WTC11 (cell line): ENCODE data around the gene FBF1. TPM values are rescaled to one million over a fixed set of nuclear protein-coding genes. Genes with fewer than 3 reads are reported as not detected.

Experiments used
- ATAC-seq: fragments of 200-7000 bp; cut with Tn5 transposase; 2 replicates; pipeline ENCODE4 v1.10.0; 2021; ENCODE audit warnings: mild to moderate bottlenecking, moderate library complexity
- CTCF ChIA-PET: fragments of 300-600 bp; sonication (Branson Sonifier 250); formaldehyde crosslinking; loops from one replicate; lab custom pipeline; 2021; ENCODE audit warnings: antibody characterized with exemption; lab: Charles Lee
- POLR2A ChIA-PET: fragments of 350-600 bp; sonication (Branson Sonifier 250); formaldehyde crosslinking; loops from one replicate; lab custom pipeline; 2021; ENCODE audit warnings: antibody characterized with exemption; lab: Charles Lee
- DNase-seq: peaks from one replicate; pipeline ENCODE4 v3.0.0; 2021; ENCODE audit warnings: low spot score
- H3K27ac Mint-ChIP-seq: 2 replicates; pipeline ENCODE4 v1.8.0; 2021; ENCODE audit warnings: mixed read lengths
- H3K27me3 Mint-ChIP-seq: 2 replicates; pipeline ENCODE4 v1.8.0; 2021; ENCODE audit warnings: low read depth, mild to moderate bottlenecking, moderate library complexity, mixed read lengths
- H3K36me3 Mint-ChIP-seq: 2 replicates; pipeline ENCODE4 v1.8.0; 2021; ENCODE audit warnings: mixed read lengths
- H3K4me1 Mint-ChIP-seq: 2 replicates; pipeline ENCODE4 v1.8.0; 2022; ENCODE audit warnings: mixed read lengths
- H3K4me3 Mint-ChIP-seq: 2 replicates; pipeline ENCODE4 v1.8.0; 2021; ENCODE audit warnings: mild to moderate bottlenecking, moderate library complexity, mixed read lengths
- H3K9me3 Mint-ChIP-seq: 2 replicates; pipeline ENCODE4 v1.8.0; 2021; ENCODE audit warnings: mixed read lengths
- CREM ChIP-seq: sonication (generic); formaldehyde crosslinking; IDR thresholded peaks from 2 replicates; pipeline ENCODE4 v1.8.1; 2022; ENCODE audit warnings: mild to moderate bottlenecking, missing genetic modification reagents, moderate library complexity
- GABPB1 ChIP-seq: sonication (generic); formaldehyde crosslinking; IDR thresholded peaks from 2 replicates; pipeline ENCODE4 v1.8.1; 2023; ENCODE audit warnings: mild to moderate bottlenecking, missing genetic modification reagents
- IRF2 ChIP-seq: sonication (generic); formaldehyde crosslinking; IDR thresholded peaks from 2 replicates; pipeline ENCODE4 v1.8.0; 2022; ENCODE audit warnings: low read depth, missing genetic modification reagents, borderline replicate concordance
- JUN ChIP-seq: sonication (generic); formaldehyde crosslinking; IDR thresholded peaks from 2 replicates; pipeline ENCODE4 v1.8.0; 2023; ENCODE audit warnings: mild to moderate bottlenecking, missing genetic modification reagents
- SMAD3 ChIP-seq: sonication (generic); formaldehyde crosslinking; IDR thresholded peaks from 2 replicates; pipeline ENCODE4 v1.8.0; 2022; ENCODE audit warnings: missing genetic modification reagents, mild to moderate bottlenecking, borderline replicate concordance
- TEAD4 ChIP-seq: sonication (generic); formaldehyde crosslinking; IDR thresholded peaks from 2 replicates; pipeline ENCODE4 v1.8.0; 2022; ENCODE audit warnings: mild to moderate bottlenecking, missing genetic modification reagents
- ZBTB21 ChIP-seq: sonication (generic); formaldehyde crosslinking; IDR thresholded peaks from 2 replicates; pipeline ENCODE4 v1.8.1; 2023; ENCODE audit warnings: mild to moderate bottlenecking, missing genetic modification reagents, borderline replicate concordance
- ZNF671 ChIP-seq: fragments of 250-450 bp; sonication (Bioruptor Pico); IDR thresholded peaks from 2 replicates; pipeline ENCODE4 v1.8.0; 2021; ENCODE audit warnings: mild to moderate bottlenecking
- total RNA-seq: library from RNA; stranded (reverse); gene quantifications from 3 replicates; pipeline ENCODE4 v1.2.3, GENCODE V29; 2021
- TF ChIP-seq, protein P1 (sequence below): sonication (generic); formaldehyde crosslinking; IDR thresholded peaks from 2 replicates; pipeline ENCODE4 v1.8.1; 2022; ENCODE audit warnings: low read depth, missing genetic modification reagents, borderline replicate concordance
- TF ChIP-seq, protein P2 (sequence below): fragments of 250-450 bp; sonication (Bioruptor Pico); conservative IDR thresholded peaks from 2 replicates; pipeline ENCODE4 v1.9.0; 2021; ENCODE audit warnings: mild to moderate bottlenecking
- TF ChIP-seq, protein P3 (sequence below): fragments of 250-450 bp; sonication (Bioruptor Pico); IDR thresholded peaks from 2 replicates; pipeline ENCODE4 v1.8.0; 2021; ENCODE audit warnings: mild to moderate bottlenecking
- TF ChIP-seq, protein P4 (sequence below): sonication (generic); formaldehyde crosslinking; IDR thresholded peaks from 2 replicates; pipeline ENCODE4 v1.8.1; 2023; ENCODE audit warnings: mild to moderate bottlenecking, missing genetic modification reagents, borderline replicate concordance
- TF ChIP-seq, protein P5 (sequence below): sonication (generic); formaldehyde crosslinking; IDR thresholded peaks from 2 replicates; pipeline ENCODE4 v1.8.0; 2023; ENCODE audit warnings: missing genetic modification reagents, mild to moderate bottlenecking, borderline replicate concordance
- TF ChIP-seq, protein P6 (sequence below): sonication (generic); formaldehyde crosslinking; IDR thresholded peaks from 2 replicates; pipeline ENCODE4 v1.8.0; 2022; ENCODE audit warnings: missing genetic modification reagents
- TF ChIP-seq, protein P7 (sequence below): fragments of 250-450 bp; sonication (Bioruptor Pico); IDR thresholded peaks from 2 replicates; pipeline ENCODE4 v1.9.0; 2021; ENCODE audit warnings: mild to moderate bottlenecking

Gene FBF1
- total RNA-seq, 1 experiment from 2014 or later, result 19.8 TPM

DNA sequence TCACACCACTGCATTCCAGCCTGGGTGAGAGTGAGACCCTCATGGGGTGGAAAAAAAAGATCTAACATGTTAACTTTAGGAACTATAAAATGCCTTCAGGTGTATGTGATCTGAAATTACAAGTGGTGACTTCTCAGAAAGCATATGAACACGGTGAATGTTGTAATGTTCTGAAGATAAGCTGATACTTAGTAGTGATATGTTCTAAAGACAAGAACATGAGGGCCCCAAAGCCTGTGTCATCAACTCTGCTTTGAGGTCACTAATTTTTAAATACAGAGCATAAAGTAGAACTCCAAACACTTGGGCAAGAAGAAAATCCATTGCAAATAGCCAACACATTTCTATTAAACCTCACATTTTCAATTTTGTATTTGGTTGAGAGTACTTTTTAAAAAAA lies 2.6 kb upstream of the FBF1 start (continued):
- TF ChIP-seq SMAD3 (CRISPR knock-in tag) (no peak), GABPB1 (CRISPR knock-in tag) (no peak), ZNF671 (no peak)
- TF ChIP-seq, protein P1, sequence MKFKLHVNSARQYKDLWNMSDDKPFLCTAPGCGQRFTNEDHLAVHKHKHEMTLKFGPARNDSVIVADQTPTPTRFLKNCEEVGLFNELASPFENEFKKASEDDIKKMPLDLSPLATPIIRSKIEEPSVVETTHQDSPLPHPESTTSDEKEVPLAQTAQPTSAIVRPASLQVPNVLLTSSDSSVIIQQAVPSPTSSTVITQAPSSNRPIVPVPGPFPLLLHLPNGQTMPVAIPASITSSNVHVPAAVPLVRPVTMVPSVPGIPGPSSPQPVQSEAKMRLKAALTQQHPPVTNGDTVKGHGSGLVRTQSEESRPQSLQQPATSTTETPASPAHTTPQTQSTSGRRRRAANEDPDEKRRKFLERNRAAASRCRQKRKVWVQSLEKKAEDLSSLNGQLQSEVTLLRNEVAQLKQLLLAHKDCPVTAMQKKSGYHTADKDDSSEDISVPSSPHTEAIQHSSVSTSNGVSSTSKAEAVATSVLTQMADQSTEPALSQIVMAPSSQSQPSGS, result no peak

DNA sequence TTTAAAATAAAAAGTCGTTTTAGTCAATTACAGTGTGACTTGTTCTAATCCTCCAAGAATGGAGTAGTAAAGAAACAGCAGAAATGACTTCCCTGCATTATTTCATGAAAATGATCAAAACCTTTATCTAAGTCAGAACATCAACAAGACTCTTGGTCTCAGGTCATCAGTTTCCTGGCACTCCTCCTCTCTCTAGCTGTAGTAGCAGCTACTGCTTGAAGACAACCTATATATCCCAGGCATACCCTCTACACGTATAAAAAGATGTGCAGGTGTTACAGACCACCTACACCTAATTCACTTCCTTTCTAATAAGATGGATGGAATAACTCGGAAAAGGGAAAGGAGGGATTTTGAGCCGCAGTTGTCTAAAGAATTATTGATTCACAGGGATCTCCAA lies 1.6 kb upstream of the FBF1 start:
- H3K4me3 Mint-ChIP-seq, result no peak overlapping the region
- TF ChIP-seq, protein P1, result no peak
- TF ChIP-seq ZBTB21 (CRISPR knock-in tag), result no peak
- TF ChIP-seq, protein P2, sequence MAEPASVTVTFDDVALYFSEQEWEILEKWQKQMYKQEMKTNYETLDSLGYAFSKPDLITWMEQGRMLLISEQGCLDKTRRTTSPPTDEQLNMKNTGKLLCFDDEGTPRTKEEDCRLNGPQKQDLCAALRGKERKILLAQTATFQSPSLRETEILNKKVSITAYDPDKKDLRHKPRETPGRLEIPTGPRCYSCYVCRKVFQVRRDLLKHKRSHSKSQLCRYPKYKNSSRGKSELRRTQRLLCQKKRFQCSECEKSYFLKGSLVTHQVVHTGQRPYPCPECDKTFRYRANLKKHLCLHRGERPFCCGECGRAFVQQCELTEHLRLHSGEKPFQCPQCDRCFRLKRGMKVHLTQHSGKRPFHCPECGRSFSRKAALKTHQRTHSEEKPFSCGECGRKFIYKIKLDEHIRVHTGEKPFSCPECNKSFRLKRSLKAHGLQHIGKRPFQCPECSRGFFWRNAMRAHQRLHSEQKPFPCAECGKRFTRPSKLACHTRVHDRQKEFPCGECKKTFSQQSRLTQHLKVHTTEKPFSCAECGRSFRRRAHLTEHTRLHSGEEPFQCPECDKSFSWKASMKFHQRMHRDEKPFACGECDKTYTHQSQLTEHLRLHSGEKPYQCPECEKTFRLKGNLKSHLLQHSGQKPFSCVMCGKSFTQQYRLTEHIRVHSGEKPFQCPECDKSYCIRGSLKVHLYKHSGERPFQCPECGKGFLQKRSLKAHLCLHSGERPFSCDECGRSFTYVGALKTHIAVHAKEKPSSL, result no peak
- TF ChIP-seq, protein P3, sequence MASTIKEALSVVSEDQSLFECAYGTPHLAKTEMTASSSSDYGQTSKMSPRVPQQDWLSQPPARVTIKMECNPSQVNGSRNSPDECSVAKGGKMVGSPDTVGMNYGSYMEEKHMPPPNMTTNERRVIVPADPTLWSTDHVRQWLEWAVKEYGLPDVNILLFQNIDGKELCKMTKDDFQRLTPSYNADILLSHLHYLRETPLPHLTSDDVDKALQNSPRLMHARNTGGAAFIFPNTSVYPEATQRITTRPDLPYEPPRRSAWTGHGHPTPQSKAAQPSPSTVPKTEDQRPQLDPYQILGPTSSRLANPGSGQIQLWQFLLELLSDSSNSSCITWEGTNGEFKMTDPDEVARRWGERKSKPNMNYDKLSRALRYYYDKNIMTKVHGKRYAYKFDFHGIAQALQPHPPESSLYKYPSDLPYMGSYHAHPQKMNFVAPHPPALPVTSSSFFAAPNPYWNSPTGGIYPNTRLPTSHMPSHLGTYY (CRISPR knock-in tag), result no peak
- TF ChIP-seq, protein P4, sequence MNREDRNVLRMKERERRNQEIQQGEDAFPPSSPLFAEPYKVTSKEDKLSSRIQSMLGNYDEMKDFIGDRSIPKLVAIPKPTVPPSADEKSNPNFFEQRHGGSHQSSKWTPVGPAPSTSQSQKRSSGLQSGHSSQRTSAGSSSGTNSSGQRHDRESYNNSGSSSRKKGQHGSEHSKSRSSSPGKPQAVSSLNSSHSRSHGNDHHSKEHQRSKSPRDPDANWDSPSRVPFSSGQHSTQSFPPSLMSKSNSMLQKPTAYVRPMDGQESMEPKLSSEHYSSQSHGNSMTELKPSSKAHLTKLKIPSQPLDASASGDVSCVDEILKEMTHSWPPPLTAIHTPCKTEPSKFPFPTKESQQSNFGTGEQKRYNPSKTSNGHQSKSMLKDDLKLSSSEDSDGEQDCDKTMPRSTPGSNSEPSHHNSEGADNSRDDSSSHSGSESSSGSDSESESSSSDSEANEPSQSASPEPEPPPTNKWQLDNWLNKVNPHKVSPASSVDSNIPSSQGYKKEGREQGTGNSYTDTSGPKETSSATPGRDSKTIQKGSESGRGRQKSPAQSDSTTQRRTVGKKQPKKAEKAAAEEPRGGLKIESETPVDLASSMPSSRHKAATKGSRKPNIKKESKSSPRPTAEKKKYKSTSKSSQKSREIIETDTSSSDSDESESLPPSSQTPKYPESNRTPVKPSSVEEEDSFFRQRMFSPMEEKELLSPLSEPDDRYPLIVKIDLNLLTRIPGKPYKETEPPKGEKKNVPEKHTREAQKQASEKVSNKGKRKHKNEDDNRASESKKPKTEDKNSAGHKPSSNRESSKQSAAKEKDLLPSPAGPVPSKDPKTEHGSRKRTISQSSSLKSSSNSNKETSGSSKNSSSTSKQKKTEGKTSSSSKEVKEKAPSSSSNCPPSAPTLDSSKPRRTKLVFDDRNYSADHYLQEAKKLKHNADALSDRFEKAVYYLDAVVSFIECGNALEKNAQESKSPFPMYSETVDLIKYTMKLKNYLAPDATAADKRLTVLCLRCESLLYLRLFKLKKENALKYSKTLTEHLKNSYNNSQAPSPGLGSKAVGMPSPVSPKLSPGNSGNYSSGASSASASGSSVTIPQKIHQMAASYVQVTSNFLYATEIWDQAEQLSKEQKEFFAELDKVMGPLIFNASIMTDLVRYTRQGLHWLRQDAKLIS (CRISPR knock-in tag), result no peak
- TF ChIP-seq ZNF671, result no peak
- TF ChIP-seq, protein P5, sequence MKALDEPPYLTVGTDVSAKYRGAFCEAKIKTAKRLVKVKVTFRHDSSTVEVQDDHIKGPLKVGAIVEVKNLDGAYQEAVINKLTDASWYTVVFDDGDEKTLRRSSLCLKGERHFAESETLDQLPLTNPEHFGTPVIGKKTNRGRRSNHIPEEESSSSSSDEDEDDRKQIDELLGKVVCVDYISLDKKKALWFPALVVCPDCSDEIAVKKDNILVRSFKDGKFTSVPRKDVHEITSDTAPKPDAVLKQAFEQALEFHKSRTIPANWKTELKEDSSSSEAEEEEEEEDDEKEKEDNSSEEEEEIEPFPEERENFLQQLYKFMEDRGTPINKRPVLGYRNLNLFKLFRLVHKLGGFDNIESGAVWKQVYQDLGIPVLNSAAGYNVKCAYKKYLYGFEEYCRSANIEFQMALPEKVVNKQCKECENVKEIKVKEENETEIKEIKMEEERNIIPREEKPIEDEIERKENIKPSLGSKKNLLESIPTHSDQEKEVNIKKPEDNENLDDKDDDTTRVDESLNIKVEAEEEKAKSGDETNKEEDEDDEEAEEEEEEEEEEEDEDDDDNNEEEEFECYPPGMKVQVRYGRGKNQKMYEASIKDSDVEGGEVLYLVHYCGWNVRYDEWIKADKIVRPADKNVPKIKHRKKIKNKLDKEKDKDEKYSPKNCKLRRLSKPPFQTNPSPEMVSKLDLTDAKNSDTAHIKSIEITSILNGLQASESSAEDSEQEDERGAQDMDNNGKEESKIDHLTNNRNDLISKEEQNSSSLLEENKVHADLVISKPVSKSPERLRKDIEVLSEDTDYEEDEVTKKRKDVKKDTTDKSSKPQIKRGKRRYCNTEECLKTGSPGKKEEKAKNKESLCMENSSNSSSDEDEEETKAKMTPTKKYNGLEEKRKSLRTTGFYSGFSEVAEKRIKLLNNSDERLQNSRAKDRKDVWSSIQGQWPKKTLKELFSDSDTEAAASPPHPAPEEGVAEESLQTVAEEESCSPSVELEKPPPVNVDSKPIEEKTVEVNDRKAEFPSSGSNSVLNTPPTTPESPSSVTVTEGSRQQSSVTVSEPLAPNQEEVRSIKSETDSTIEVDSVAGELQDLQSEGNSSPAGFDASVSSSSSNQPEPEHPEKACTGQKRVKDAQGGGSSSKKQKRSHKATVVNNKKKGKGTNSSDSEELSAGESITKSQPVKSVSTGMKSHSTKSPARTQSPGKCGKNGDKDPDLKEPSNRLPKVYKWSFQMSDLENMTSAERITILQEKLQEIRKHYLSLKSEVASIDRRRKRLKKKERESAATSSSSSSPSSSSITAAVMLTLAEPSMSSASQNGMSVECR (CRISPR knock-in tag), result no peak
- TF ChIP-seq, protein P6, sequence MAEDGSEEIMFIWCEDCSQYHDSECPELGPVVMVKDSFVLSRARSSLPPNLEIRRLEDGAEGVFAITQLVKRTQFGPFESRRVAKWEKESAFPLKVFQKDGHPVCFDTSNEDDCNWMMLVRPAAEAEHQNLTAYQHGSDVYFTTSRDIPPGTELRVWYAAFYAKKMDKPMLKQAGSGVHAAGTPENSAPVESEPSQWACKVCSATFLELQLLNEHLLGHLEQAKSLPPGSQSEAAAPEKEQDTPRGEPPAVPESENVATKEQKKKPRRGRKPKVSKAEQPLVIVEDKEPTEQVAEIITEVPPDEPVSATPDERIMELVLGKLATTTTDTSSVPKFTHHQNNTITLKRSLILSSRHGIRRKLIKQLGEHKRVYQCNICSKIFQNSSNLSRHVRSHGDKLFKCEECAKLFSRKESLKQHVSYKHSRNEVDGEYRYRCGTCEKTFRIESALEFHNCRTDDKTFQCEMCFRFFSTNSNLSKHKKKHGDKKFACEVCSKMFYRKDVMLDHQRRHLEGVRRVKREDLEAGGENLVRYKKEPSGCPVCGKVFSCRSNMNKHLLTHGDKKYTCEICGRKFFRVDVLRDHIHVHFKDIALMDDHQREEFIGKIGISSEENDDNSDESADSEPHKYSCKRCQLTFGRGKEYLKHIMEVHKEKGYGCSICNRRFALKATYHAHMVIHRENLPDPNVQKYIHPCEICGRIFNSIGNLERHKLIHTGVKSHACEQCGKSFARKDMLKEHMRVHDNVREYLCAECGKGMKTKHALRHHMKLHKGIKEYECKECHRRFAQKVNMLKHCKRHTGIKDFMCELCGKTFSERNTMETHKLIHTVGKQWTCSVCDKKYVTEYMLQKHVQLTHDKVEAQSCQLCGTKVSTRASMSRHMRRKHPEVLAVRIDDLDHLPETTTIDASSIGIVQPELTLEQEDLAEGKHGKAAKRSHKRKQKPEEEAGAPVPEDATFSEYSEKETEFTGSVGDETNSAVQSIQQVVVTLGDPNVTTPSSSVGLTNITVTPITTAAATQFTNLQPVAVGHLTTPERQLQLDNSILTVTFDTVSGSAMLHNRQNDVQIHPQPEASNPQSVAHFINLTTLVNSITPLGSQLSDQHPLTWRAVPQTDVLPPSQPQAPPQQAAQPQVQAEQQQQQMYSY (CRISPR knock-in tag), result no peak
- TF ChIP-seq TEAD4 (CRISPR knock-in tag), result no peak
- no peak for TF ChIP-seq CREM
- TF ChIP-seq, protein P7, sequence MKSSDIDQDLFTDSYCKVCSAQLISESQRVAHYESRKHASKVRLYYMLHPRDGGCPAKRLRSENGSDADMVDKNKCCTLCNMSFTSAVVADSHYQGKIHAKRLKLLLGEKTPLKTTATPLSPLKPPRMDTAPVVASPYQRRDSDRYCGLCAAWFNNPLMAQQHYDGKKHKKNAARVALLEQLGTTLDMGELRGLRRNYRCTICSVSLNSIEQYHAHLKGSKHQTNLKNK (CRISPR knock-in tag), result no peak
- TF ChIP-seq IRF2 (CRISPR knock-in tag), result no peak
- TF ChIP-seq JUN (CRISPR knock-in tag), result no peak
- no peaks in the 10 kb centered on the region for H3K27me3 Mint-ChIP-seq
- peak overlapping the region; percentile 64 for H3K27ac Mint-ChIP-seq
- CTCF ChIA-PET, result interaction anchor here (0.7 kb wide), 1 partner anchor 955 kb away, joined by 5 read pairs; the partner anchor contains the start of gene CDR2L
- H3K9me3 Mint-ChIP-seq, result no peaks in the 10 kb centered on the region
- ATAC-seq (no peak), DNase-seq (no peak)
- peaks cover 14% of the 10 kb centered on the region for H3K36me3 Mint-ChIP-seq
- POLR2A ChIA-PET, result no interaction called here
- peaks cover 27% of the 10 kb centered on the region for H3K4me1 Mint-ChIP-seq
